GF-D8 (cell line): ENCODE results near the gene TRAF2.

Experiments used
- DNase-seq: peaks from one replicate; lab custom pipeline; 2025; lab: John Stamatoyannopoulos, UW

The TRAF2 gene

DNA sequence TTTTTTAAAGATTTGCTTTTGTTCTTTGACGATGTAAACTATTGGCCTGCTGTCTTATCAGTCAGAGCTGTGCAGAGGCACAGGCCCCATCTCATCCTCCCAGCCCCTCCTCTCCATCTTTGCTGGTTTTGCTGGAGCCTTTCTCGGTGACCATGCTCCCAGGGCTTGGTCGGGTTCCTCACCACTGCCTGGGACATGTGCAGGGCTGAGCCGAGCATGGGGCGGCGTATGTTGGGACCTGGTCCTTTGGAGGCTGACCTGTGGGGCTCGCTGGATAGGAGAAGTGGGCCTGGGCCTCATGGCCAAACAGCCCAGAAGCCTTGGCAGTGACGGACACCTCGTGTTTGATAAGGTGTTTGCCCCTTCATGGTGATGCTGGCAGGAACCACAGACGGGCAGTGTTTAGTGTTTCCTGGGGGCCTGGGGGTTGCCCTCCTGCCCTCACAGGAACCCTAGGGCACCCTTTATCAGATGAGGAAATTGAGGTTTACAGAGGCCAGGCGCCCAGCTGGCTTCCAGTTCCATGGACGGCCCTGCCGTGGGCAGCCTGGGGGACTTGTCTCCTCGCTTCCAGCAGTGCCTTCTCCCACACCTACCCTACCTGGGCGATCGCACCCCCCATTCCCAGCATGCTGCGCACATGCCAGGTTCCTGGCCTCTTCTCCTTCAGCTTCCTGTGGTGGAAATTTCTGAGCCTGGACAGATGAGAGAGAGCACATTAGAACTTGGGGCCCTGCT is 27.6 kb downstream of the TRAF2 start:
- DNase-seq: no peak

DNA sequence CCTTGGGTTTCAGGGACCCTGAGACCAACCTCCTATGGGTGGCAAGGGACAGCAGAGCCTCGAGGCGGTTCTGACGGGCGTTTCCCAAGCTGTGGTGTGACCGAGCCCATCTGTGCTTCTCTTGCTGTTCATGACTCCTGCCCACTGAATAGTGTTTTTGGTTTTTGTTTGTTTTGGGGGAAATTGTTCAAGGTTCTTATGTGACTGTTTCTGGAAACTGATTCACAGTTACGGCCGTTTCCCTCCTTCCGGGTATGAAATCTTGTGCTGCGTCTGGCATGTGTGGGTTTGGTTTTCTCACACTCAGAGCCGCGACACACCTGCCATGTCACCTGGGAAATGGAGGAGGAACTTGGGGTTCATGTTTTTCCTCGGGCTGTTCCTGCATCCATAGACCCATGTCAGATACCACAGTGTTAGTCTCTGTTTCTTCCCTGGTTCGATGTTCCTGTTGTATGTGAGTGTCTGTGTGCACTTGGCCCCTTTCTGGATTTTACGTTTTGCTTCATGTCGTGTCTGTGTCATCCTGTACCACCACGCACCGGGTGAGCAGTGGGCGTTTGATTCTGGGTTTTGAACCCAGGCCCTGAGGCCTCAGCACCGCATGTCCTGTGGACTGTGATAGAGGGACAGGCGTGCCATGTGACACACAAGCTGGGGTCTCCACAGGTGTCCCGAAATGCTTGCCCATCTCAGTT is 29.5 kb downstream of the TRAF2 start:
- no peak for DNase-seq

DNA sequence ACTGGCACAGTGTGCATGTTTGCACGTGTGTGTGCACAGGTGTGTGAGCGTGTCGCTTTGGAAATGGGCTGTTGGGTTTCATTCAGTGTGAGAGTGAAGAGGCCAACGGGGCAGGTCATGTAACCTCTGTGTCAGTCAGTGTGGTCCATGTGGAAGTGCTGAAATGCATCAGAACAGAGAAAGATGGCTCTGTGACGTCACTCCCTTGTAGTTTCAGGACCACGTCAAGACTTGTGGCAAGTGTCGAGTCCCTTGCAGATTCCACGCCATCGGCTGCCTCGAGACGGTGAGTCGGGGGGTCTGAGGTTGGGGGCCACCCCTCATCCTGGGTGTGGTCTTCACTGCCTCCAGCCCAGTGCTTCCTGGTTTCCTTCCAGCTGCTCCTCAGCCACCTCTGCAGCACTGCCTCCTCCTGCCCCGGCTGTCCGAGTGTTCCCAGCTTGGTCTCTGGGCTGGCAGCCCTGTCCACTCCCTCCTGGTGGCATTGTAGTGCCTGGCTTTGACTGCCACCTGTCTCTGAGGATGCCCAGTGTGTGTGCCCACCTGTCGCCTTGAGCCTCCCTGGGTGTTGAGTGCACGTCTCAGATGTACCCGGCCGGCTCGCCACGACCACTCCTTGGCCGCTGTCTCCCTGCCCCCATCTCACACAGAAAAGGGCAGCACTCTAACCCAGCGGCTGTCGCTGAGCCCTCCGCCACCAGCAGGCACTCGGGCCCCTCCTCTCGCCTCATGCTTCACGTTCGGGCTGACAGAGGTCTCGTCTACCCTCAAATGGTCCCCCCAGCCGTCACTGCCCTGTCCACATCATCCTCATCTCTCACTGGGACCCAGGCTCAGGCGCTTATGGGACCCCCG is 30.2 kb downstream of the TRAF2 start:
- DNase-seq: no peak

DNA sequence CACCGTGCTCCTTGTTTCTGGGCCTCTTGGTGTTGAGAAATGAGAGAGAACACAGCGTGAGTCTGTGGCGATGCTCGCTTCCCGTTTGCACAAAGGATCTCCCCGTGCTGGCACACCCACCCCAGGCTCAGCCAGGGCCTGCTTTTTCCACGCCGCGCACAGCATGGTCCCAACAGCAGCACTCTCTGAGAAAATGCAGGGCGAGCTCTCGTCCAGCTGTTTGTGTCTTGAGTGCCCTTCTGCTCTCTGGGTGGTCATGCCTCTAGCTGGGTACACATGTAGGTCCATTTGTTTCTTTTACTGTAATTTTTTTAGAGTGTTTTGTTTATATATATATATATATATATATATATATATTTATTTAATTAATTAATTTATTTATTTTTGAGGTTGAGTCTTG is 31.6 kb downstream of the TRAF2 start:
- DNase-seq: no peak

DNA sequence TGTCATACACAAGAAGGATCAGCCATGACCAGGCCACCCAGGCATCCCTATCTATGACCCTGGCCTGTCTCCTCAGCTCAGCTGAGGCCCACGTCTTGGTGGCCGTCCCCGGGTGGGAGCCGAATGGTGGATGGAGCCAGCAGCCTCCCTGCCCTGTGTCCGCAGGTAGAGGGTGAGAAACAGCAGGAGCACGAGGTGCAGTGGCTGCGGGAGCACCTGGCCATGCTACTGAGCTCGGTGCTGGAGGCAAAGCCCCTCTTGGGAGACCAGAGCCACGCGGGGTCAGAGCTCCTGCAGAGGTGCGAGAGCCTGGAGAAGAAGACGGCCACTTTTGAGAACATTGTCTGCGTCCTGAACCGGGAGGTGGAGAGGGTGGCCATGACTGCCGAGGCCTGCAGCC is 33.8 kb downstream of the TRAF2 start:
- no peak for DNase-seq

DNA sequence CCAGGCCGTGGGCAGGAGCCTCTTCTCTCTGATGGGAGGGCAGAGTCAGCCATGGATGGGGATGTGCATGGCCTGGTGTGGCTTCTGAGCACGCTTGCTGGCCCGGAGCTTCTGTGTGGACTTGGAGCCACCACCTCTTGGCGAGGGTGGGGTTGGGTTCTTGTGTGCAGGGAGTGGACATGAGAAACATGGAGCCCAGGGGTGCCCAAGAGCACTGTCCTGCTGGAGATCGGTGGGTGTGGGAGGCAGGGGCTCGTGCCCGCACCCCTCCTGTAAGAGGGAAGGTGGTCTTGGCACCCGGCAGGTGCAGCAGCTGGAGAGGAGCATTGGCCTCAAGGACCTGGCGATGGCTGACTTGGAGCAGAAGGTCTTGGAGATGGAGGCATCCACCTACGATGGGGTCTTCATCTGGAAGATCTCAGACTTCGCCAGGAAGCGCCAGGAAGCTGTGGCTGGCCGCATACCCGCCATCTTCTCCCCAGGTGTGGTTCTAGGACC is 34.5 kb downstream of the TRAF2 start:
- DNase-seq: no peak

DNA sequence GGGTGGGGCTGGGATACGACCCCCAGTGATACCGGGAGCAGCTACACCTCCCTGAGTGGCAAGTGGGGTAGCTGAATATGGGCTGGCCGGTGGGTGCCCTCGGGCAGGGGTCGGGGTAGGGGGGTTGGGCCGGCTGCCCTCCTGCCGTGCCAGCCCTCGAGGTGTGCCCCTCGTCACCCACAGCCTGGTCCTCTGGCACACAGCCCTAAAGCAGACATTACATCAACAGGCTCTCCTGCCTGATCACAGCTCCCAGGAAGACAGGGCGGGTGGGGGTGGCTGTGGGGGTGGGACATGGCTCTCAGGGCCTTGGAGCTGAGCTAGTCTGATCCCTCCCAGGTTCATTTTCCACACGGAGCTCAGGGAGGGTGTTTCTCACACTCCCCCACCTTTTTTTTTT is 35.0 kb downstream of the TRAF2 start:
- no peak for DNase-seq

DNA sequence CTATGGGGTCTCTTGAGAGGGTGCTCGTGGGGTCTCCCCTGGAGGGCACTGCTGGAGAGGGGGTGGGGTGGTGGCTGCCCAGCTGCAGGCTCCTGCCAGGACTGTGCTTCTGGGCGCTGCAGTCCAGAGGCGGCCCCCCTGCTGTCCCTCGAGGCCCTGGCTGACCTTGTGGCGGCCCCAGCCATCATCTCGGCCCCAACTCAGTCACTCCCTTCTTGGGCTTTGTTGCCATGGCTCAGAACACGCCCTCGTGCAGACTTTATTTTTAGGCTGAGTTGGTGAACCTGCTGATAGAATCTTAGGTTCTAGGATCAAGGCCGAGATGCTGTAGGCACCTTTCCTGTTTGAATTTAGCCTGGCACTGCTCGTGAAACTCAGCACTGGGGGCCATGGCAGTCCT is 35.4 kb downstream of the TRAF2 start:
- no peak for DNase-seq

DNA sequence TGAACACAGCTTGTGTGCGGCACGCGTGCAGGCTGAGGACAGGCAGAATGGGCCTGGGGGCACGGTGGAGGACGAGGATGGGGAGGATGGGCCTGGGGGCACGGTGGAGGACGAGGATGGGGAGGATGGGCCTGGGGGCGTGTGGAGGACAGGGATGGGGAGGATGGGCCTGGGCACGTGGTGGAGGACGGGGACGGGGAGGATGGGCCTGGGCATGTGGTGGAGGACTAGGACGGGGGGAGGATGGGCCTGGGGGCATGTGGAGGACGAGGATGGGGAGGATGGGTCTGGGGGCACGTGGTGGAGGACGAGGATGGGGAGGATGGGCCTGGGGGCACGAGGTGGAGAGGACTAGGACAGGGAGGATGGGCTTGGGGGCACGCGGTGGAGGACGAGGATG is 36.2 kb downstream of the TRAF2 start:
- DNase-seq: no peak

DNA sequence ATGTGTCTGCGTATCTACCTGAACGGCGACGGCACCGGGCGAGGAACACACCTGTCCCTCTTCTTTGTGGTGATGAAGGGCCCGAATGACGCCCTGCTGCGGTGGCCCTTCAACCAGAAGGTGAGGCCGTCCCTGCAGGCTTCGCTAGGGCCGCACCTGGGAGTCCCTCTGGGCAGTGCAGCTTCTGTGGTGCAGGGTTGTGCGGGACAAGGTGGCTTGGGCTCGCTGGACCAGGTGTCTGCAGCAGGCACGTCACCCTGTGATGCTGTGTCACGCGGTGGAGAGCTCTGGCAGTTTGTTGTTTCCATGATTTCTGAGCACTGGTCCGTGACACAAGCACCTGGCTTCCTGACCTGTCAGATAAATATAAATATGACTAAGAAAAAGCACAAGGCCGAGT is 37.6 kb downstream of the TRAF2 start:
- DNase-seq: no peak

DNA sequence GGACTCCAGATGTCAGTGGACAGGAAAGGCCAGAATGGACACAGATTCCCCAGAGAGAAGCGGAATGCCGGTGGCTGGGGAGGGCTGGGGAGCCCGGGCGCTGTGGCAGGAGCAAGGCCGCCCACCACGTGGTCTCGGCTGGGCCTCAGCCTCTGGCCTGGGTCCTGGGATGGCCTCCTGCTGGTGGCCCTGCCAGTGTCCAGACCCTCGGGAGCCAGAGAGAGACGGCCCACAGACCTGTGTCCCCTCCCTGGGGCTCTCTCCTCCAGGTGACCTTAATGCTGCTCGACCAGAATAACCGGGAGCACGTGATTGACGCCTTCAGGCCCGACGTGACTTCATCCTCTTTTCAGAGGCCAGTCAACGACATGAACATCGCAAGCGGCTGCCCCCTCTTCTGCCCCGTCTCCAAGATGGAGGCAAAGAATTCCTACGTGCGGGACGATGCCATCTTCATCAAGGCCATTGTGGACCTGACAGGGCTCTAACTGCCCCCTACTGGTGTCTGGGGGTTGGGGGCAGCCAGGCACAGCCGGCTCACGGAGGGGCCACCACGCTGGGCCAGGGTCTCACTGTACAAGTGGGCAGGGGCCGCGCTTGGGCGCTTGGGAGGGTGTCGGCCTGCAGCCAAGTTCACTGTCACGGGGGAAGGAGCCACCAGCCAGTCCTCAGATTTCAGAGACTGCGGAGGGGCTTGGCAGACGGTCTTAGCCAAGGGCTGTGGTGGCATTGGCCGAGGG is 39.3 kb downstream of the TRAF2 start:
- DNase-seq: no peak

DNA sequence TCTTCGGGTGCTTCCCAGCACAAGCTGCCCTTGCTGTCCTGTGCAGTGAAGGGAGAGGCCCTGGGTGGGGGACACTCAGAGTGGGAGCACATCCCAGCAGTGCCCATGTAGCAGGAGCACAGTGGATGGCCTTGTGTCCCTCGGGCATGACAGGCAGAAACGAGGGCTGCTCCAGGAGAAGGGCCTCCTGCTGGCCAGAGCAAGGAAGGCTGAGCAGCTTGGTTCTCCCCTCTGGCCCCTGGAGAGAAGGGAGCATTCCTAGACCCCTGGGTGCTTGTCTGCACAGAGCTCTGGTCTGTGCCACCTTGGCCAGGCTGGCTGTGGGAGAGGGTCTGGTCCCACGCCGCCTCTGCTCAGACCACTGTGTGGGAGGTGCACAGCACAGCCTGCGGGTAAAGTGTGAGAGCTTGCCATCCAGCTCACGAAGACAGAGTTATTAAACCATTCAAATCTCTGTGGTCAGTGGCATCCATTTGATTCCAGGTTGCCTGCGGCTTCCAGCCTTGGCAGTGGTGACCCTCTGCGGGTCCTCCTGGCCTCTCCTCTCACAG is 39.9 kb downstream of the TRAF2 start:
- DNase-seq: no peak

DNA sequence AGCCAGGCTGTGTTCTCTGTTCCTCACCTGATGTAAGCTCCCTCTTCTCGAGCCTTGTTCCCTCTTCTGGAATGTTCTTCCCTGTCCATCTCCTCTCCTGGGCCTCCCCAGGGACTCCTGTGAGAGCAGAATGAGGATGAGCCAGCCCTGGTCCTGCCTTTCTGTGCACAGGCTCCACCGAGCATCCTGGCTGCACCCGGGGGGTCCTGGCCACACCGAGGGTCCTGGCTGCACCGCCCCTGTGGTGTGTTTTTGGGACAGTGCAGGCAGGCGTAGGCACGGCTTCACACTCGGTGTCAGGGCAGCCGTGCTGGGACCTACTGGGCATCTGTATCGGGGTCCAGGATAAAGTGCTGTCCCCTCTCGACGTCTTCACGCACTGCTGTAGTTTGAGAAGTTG is 40.4 kb downstream of the TRAF2 start:
- no peak for DNase-seq

DNA sequence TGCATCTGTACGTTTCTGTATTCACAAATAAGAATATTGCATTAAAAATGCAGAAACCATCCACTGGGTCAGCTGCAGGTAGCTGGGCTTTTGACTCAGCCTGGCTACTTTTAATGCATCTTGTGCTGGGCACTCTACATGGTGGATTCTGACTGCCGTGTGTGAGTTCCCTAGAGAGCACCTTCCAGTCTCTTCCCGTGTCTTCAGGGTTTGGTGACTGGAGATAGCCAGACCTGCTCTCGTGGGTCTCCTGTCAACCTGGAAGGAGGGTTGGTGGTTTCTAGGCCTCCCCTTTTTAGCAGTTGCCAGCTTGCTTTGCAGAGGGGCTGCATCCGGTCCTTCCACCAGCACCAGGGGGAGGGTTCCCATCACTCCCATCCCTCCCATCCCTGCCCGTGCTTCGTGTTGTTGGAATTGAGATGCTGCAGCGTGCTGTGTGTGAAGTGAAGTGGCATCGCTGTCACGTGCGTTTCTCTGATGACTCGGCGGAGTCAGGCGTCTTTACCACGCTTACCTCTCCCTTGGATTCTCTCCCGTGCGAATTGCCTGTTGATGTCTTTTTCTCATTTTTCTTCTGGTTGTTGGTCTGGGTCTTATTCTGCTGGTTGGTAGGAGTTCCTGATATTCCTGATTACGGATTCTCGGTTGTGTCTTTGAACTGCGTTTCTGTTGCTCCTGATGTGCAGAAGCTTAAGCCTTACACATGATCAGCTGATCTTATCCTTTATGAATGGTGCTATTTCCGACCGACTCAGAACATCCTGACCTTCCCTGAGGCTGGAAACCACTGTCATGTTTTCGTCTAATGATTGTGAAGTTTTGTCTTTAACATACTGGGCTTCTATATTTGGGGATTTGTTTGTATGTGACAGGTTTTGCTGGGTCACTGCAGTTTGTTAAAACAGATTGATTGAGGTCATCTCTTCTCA is 41.3 kb downstream of the TRAF2 start:
- no peak for DNase-seq

DNA sequence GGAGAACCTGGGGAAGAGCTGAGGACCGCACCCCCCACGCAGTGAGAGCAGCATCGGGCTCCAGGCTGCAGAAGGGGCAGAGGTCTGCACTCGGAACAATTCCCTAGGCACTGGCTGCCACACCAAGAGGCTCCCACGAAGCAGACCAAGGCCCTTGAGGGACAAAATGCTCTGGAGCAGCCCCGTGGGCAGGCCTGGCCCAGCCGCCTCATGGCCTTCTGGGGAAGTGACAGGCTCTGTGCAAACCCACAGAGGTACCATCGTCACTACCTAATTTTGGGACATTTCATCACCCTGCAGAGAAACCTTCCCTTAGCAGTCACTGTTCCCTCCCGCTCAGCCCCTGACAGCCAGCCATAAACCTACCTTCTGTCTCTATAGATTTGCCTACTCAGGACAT is 42.3 kb downstream of the TRAF2 start:
- DNase-seq: no peak

DNA sequence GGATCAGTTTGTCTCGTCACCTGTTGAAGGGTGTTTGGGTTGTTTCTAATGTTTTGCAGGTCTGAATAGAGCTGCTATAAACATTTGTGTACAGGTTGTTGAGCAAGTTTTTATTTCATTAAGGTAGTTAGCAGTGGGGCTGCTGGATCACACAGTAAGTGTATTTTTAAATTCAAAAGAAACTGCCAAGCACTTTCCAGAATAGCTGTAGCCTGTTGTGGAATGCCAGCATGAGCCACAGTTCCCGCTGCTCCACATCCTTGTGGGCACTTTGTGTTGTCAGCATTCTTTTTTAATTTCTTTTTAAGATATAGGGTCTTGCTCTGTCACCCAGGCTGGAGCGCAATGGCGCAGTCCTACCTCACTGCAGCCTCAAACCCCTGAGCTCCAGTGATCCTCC is 43.7 kb downstream of the TRAF2 start:
- DNase-seq: no peak

DNA sequence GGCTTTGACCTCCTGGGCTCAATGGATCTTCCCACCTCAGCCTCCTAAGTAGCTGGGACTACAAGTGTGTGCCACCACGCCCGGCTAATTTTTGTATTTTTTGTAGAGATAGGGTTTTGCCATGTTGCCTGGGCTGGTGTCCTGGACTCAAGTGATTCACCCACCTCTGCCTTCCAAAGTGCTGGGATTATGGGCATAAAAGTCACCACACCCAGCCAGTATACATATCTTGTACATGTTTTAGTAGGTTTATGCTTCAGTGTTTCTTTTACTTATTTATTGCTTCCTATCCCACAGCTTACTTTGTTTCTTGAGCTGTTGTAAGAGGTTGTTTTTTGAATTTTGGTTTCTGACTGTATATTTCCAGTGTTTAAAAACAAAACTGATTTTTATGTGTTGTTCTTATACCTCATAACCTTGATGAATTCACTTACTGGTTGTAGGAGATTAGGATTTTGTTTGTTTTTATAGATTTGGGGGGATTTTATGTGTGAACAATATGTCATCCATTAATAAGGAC is 45.4 kb downstream of the TRAF2 start:
- no peak for DNase-seq

DNA sequence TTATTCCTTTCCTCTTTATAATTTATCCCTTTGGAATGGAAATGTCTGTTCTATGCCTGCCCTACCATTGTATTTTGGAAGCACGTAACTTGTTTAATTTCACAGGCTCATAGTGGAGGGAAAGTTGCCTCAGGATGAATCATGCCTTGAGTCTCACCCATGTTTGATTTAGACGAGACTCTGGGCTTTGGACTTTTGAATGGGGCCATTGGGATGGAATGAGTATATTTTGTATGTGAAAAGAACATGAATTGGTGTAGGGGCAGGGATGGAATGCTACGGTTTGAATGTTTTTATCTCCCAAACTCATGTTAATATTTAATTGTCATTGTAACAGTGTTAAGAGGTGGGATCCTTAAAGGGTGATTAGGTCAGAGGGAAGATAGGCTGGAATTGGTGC is 48.0 kb downstream of the TRAF2 start:
- no peak for DNase-seq

DNA sequence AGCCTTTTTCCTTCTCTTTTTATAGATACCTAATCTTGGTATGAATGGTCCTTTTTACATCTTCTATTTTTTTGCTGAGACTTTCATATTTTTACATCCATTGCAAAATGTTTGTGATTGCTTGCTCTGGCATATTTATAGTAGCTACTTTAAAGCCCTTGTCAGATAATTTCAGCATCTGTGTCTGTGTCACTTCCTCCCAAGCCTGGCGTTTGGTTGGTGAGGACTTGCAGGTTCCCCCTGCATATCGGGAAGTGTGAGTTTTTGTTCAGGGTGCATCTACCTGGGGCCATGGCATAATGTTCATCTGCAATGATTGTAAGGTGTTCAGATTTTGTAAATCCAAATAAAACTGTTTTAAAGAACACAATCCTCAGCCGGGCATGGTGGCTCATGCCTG is 49.3 kb downstream of the TRAF2 start:
- DNase-seq: no peak

DNA sequence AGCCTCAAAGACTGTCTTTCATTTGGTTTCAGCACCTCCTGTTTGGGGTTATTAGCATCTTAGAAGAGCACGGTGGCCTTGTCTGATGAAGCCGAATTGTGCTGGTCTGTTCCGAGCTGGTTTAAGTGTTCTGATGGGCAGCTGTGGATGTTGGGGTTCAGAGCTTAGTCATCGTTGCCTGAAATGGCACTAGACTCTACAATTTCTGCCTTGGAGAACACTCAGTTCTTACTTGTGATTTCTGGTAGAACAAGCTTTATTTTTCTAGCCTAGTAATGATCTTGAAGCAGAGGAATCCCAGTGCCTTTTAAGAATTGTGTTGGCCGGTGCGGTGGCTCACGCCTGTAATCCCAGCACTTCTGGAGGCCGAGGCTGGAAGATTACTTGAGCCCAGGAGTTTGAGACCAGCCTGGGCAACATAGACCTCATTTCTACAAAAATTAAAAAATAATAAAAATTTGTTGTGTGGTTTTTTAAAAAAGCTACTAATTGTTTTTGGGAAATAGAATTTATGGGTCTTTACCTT is 50.4 kb downstream of the TRAF2 start:
- DNase-seq: no peak
